H1 (cell line): ENCODE measurements around the gene CARD11. TPM values are rescaled to one million over a fixed set of nuclear protein-coding genes. Genes with fewer than 3 reads are reported as not detected.

ENCODE experiments used
- CTCF ChIA-PET: fragments of 300-600 bp; sonication (Branson Sonifier 250); formaldehyde crosslinking; loops from one replicate; lab custom pipeline; 2021; ENCODE audit not compliant: partially characterized antibody; lab: Charles Lee
- POLR2A ChIA-PET: fragments of 300-600 bp; sonication (Branson Sonifier 250); formaldehyde crosslinking; loops from one replicate; lab custom pipeline; 2021; ENCODE audit warnings: inconsistent platforms; ENCODE audit not compliant: partially characterized antibody; lab: Charles Lee
- DNase-seq, 2 experiments: peaks; one replicate each; pipeline versions ENCODE4 v3.0.0 to v3.0.0-alpha.2; 2010 to 2022; ENCODE audit warnings: low spot score in 2 of 2, low read depth in 1 of 2, mixed read lengths in 1 of 2
- FAIRE-seq: peaks from 2 replicates; lab custom pipeline; 2011; peaks lifted over from hg19 to GRCh38; lab: Jason Lieb, UNC
- H2AFZ ChIP-seq: 2 replicates; pipeline ENCODE4 v1.8.1; 2012; ENCODE audit warnings: low read length, inconsistent platforms
- H2AK5ac ChIP-seq: 2 replicates; pipeline ENCODE4 v1.6.1; 2013; ENCODE audit warnings: low read depth, low read length
- H2BK120ac ChIP-seq: replicated peaks from 2 replicates; pipeline ENCODE3; 2013; ENCODE audit warnings: low read depth, low read length, inconsistent platforms
- H2BK12ac ChIP-seq: 2 replicates; pipeline ENCODE4 v1.6.1; 2013; ENCODE audit warnings: low read depth, low read length
- H2BK15ac ChIP-seq: 2 replicates; pipeline ENCODE4 v1.6.1; 2013; ENCODE audit warnings: low read length
- H2BK20ac ChIP-seq: 2 replicates; pipeline ENCODE4 v1.6.1; 2013; ENCODE audit warnings: low read length
- H2BK5ac ChIP-seq: 2 replicates; pipeline ENCODE4 v1.6.1; 2013; ENCODE audit warnings: low read depth, low read length
- H3K14ac ChIP-seq: 2 replicates; pipeline ENCODE4 v1.6.1; 2013; ENCODE audit warnings: inconsistent platforms; ENCODE audit not compliant: insufficient read length
- H3K18ac ChIP-seq: 2 replicates; pipeline ENCODE4 v1.6.1; 2013; ENCODE audit warnings: low read length; ENCODE audit errors: extremely low read depth
- H3K23ac ChIP-seq: 2 replicates; pipeline ENCODE4 v1.6.1; 2013; ENCODE audit warnings: inconsistent platforms; ENCODE audit not compliant: insufficient read length
- H3K23me2 ChIP-seq: 2 replicates; pipeline ENCODE4 v1.6.1; 2013; ENCODE audit warnings: low read depth, low read length
- H3K27ac ChIP-seq: 2 replicates; pipeline ENCODE4 v1.6.1; 2011; ENCODE audit warnings: low read depth, low read length, inconsistent platforms
- H3K27me3 ChIP-seq, 4 experiments: replicated peaks in 1 of 4; 1 replicate in 1 of 4; 2 replicates in 3 of 4; pipeline versions ENCODE4 v1.6.1 to v1.8.1; 2011 to 2013; ENCODE audit warnings: low read length in 3 of 4, mild to moderate bottlenecking in 3 of 4, inconsistent platforms in 2 of 4, mixed read lengths in 2 of 4, moderate library complexity in 1 of 4; ENCODE audit not compliant: control insufficient read depth in 3 of 4, insufficient read depth in 3 of 4; ENCODE audit errors: extremely low read depth in 1 of 4
- H3K36me3 ChIP-seq, 4 experiments: 2 replicates each; pipeline versions ENCODE4 v1.6.1 to v1.8.1; 2011 to 2013; ENCODE audit warnings: mild to moderate bottlenecking in 4 of 4, low read length in 3 of 4, moderate library complexity in 2 of 4, control low read depth in 1 of 4, inconsistent platforms in 1 of 4; ENCODE audit not compliant: insufficient read depth in 4 of 4, control insufficient read depth in 2 of 4
- H3K4ac ChIP-seq: replicated peaks from 2 replicates; pipeline ENCODE3; 2013; ENCODE audit warnings: low read length, low read depth, mixed read lengths, inconsistent platforms; ENCODE audit not compliant: insufficient read length
- H3K4me1 ChIP-seq, 4 experiments: replicated peaks in 1 of 4; 1 replicate in 1 of 4; 2 replicates in 3 of 4; pipeline versions ENCODE4 v1.6.1 to v1.8.1; 2011 to 2013; ENCODE audit warnings: low read length in 3 of 4, inconsistent platforms in 2 of 4, mixed read lengths in 1 of 4; ENCODE audit not compliant: insufficient read depth in 4 of 4, control insufficient read depth in 3 of 4
- H3K4me2 ChIP-seq, 2 experiments: 2 replicates each; pipeline versions ENCODE4 v1.6.1 to v1.8.1; 2011 to 2013; ENCODE audit warnings: low read depth in 2 of 2, low read length in 2 of 2, control low read depth in 1 of 2, inconsistent platforms in 1 of 2, mild to moderate bottlenecking in 1 of 2; ENCODE audit not compliant: insufficient read depth in 1 of 2
- H3K4me3 ChIP-seq, 4 experiments: fragments of 200-600, 300-600 bp in 1 of 4; sonication (generic), shearing (Covaris generic), sonication (Bioruptor Twin) in 1 of 4; 2 replicates each; pipeline versions ENCODE4 v1.5.1 to v1.8.1; 2011 to 2016; ENCODE audit warnings: low read length in 4 of 4, low read depth in 3 of 4, control low read depth in 2 of 4, inconsistent platforms in 2 of 4, mild to moderate bottlenecking in 2 of 4, mixed read lengths in 1 of 4, moderate library complexity in 1 of 4; ENCODE audit not compliant: insufficient read depth in 2 of 4; ENCODE audit errors: extremely low read depth in 1 of 4
- H3K56ac ChIP-seq: replicated peaks from 2 replicates; pipeline ENCODE3; 2013; ENCODE audit warnings: low read depth, mild to moderate bottlenecking, mixed read lengths, low read length, inconsistent platforms; ENCODE audit not compliant: insufficient read length
- H3K79me1 ChIP-seq: 2 replicates; pipeline ENCODE4 v1.6.1; 2013; ENCODE audit warnings: low read depth, low read length, control low read depth
- H3K79me2 ChIP-seq, 2 experiments: 2 replicates each; pipeline versions ENCODE4 v1.6.1 to v1.8.1; 2012 to 2013; ENCODE audit warnings: low read length in 2 of 2, mild to moderate bottlenecking in 2 of 2, inconsistent platforms in 1 of 2; ENCODE audit not compliant: insufficient read depth in 2 of 2, control insufficient read depth in 1 of 2
- H3K9ac ChIP-seq, 4 experiments: replicated peaks in 1 of 4; 1 replicate in 1 of 4; 2 replicates in 3 of 4; pipeline versions ENCODE4 v1.6.1 to v1.8.1; 2011 to 2013; ENCODE audit warnings: low read depth in 3 of 4, low read length in 3 of 4, control low read depth in 2 of 4, mild to moderate bottlenecking in 2 of 4, moderate library complexity in 2 of 4, inconsistent platforms in 1 of 4; ENCODE audit errors: extremely low read depth in 1 of 4
- H3K9me3 ChIP-seq, 2 experiments: 2 replicates each; pipeline versions ENCODE4 v1.6.1 to v1.8.1; 2012 to 2013; ENCODE audit warnings: mild to moderate bottlenecking in 2 of 2, moderate library complexity in 2 of 2, control low read depth in 1 of 2, inconsistent platforms in 1 of 2, low read depth in 1 of 2, low read length in 1 of 2, mixed read lengths in 1 of 2; ENCODE audit not compliant: insufficient read depth in 2 of 2
- H4K20me1 ChIP-seq, 2 experiments: replicated peaks in 1 of 2; 2 replicates each; pipeline versions ENCODE3 to v1.8.1; 2011 to 2013; ENCODE audit warnings: inconsistent platforms in 2 of 2, low read length in 2 of 2, mild to moderate bottlenecking in 1 of 2; ENCODE audit not compliant: insufficient read depth in 2 of 2, control insufficient read depth in 1 of 2
- H4K5ac ChIP-seq: 2 replicates; pipeline ENCODE4 v1.6.1; 2013; ENCODE audit warnings: low read length, low read depth, mixed read lengths, inconsistent platforms; ENCODE audit not compliant: insufficient read length
- H4K8ac ChIP-seq: 2 replicates; pipeline ENCODE4 v1.8.0; 2013; ENCODE audit warnings: mild to moderate bottlenecking, moderate library complexity, low read length, inconsistent platforms; ENCODE audit not compliant: insufficient read depth; ENCODE audit errors: extremely low read depth
- H4K91ac ChIP-seq: replicated peaks from 2 replicates; pipeline ENCODE3; 2013; ENCODE audit warnings: low read length, mixed read lengths, inconsistent platforms; ENCODE audit not compliant: insufficient read length
- E2F6 ChIP-seq: IDR thresholded peaks from 2 replicates; pipeline ENCODE4 v1.6.1; 2012; ENCODE audit warnings: inconsistent platforms
- NRF1 ChIP-seq: IDR thresholded peaks from 2 replicates; pipeline ENCODE4 v1.6.1; 2011; ENCODE audit warnings: mild to moderate bottlenecking, low read depth, low read length, improper control_type of control experiment
- WGBS, 2 experiments: shearing (Covaris generic) in 1 of 2; methylation state at CpG; one replicate each; pipeline versions ENCODE4 v1.1.6 to v1.1.7; 2013 to 2015; ENCODE audit warnings: low lambda C conversion rate in 2 of 2, mixed read lengths in 2 of 2, inconsistent platforms in 1 of 2, low coverage in 1 of 2, missing lambda C conversion rate in 1 of 2; ENCODE audit not compliant: insufficient replicate concordance in 2 of 2, insufficient coverage in 1 of 2, insufficient read length in 1 of 2; ENCODE audit errors: extremely low coverage in 1 of 2, missing lambda C conversion rate in 1 of 2; 5-methylcytosine and 5-hydroxymethylcytosine counted together
- polyA plus RNA-seq, 7 experiments: library from polyadenylated mRNA; depleted of rRNA in 3 of 7; stranded (reverse) in 5 of 7; unstranded in 2 of 7; fragments of >200 nt in 5 of 7; fragments of 200-250 nt in 2 of 7; gene quantifications; 1 replicate in 5 of 7; 2 replicates in 1 of 7; 4 replicates in 1 of 7; pipeline versions ENCODE4 v1.2.1 to v1.2.3, GENCODE V29; 2011 to 2013; ENCODE audit warnings: missing spikeins in 2 of 7, mixed read lengths in 2 of 7
- total RNA-seq: library from RNA; stranded (reverse); fragmentation: NEBNext Ultra II Directional; extraction: Animal tissue kit (Norgen Biotek cat#: 25700); gene quantifications from 2 replicates; pipeline ENCODE4 v1.2.1, GENCODE V29; 2021

The CARD11 gene
- total and polyA plus RNA-seq, 2 of the 8 experiments (the other 6 are each of a cell fraction or from before 2014, with no cell fraction given), result 12.6 to 29.8 TPM

- no peaks in the 10 kb centered on the region for H3K9me3 ChIP-seq
- no peak overlapping the region for H2AK5ac ChIP-seq
- no peak overlapping the region for H2BK12ac ChIP-seq
- H4K20me1 ChIP-seq, result peaks cover 0 to 4% of the 10 kb centered on the region in 2 experiments
- H3K23me2 ChIP-seq, result no peaks in the 10 kb centered on the region
- no peak overlapping the region for H4K5ac ChIP-seq
- no peaks in the 10 kb centered on the region for H3K27me3 ChIP-seq
- no peak overlapping the region for H3K23ac ChIP-seq
- H3K4me3 ChIP-seq, result no peak overlapping the region
- no peak overlapping the region for H3K18ac ChIP-seq
- no peak overlapping the region for H2BK120ac ChIP-seq
- no peaks in the 10 kb centered on the region for H3K36me3 ChIP-seq
- 0 out of 2 replicates have a peak overlapping the region, but pooled peaks have one; percentile 31 for H2AFZ ChIP-seq
- TF ChIP-seq NRF1 (no peak), E2F6 (peak; percentile 24; the same call in 1 of the 2 replicates)
- TF ChIP-seq, all 59 proteins: peak for 1
- Histone ChIP-seq H2BK15ac (no peak overlapping the region), H4K8ac (peak overlapping the region; percentile 86; the same call in 1 of the 2 replicates), H3K79me2 (no peaks in the 10 kb centered on the region), H2BK5ac (no peak overlapping the region), H3K4me1 (peaks cover 0 to 23% (median 12%) of the 10 kb centered on the region in 4 experiments; a peak in 6 of 7 replicates), H4K91ac (no peak overlapping the region), H3K14ac (no peak overlapping the region), H3K9ac (no peak overlapping the region), H3K4ac (no peak overlapping the region), H3K27ac (no peak overlapping the region), H3K56ac (no peak overlapping the region), H2BK20ac (no peak overlapping the region), H3K79me1 (no peaks in the 10 kb centered on the region), H3K4me2 (peak overlapping the region in 1 of 2 experiments; percentile 32; a peak in 1 of 4 replicates)
- no peak for FAIRE-seq
- CTCF ChIA-PET, result interaction anchor here (0.6 to 5.0 kb wide), 6 partner anchors 11 to 1555 kb away, joined by 3 to 34 read pairs (median 4); no protein-coding TSS in a partner anchor
- no peak for DNase-seq
- WGBS, 2 experiments, result 71% methylated on average over 10 of the region's 10 CpGs; no CpG with 5 or more reads in 1 of the 2 experiments
- POLR2A ChIA-PET, result interaction anchor here (1.9 kb wide), 1 partner anchor 8 kb away, joined by 7 read pairs; no protein-coding TSS in a partner anchor
Observed at GRCh38 chr7:2882111-2882510, 161.6 kb downstream of the CARD11 start.
